SKM-1 treated with dmso at 0.1 percent for 144 hours (cell line): ENCODE measurements around the gene TTBK1.

Experiments used
- DNase-seq: peaks from one replicate; lab custom pipeline; 2025; ENCODE audit not compliant: unreplicated experiment; lab: John Stamatoyannopoulos, UW

Gene TTBK1

GRCh38 chr6:43269273-43270007, 26.2 kb downstream of the TTBK1 start:
- DNase-seq: no peak

- DNase-seq: no peak
Observed at GRCh38 chr6:43271103-43271815, 28.0 kb downstream of the TTBK1 start.

GRCh38 chr6:43271944-43272343, 28.7 kb downstream of the TTBK1 start:
- DNase-seq: no peak

- no peak for DNase-seq
Observed at GRCh38 chr6:43273707-43274106, 30.4 kb downstream of the TTBK1 start.

GRCh38 chr6:43274127-43274915, 31.0 kb downstream of the TTBK1 start:
- no peak for DNase-seq

GRCh38 chr6:43274916-43275597, 31.8 kb downstream of the TTBK1 start:
- DNase-seq: no peak

GRCh38 chr6:43275801-43276576, 32.7 kb downstream of the TTBK1 start:
- DNase-seq: no peak

- DNase-seq: no peak
Observed at GRCh38 chr6:43276577-43277305, 33.5 kb downstream of the TTBK1 start.

- DNase-seq: no peak
Observed at GRCh38 chr6:43277306-43277642, 34.0 kb downstream of the TTBK1 start.

GRCh38 chr6:43277643-43278523, 34.6 kb downstream of the TTBK1 start:
- no peak for DNase-seq

- DNase-seq: no peak
Observed at GRCh38 chr6:43278524-43279078, 35.3 kb downstream of the TTBK1 start.

GRCh38 chr6:43280234-43280633, 37.0 kb downstream of the TTBK1 start:
- no peak for DNase-seq

- DNase-seq: no peak
Observed at GRCh38 chr6:43282060-43282459, 38.8 kb downstream of the TTBK1 start.

- DNase-seq: peak; percentile 38
Observed at GRCh38 chr6:43282636-43283513, 39.6 kb downstream of the TTBK1 start.

GRCh38 chr6:43283514-43283901, 40.2 kb downstream of the TTBK1 start:
- DNase-seq: no peak

GRCh38 chr6:43283905-43284304, 40.6 kb downstream of the TTBK1 start:
- DNase-seq: no peak

- DNase-seq: no peak
Observed at GRCh38 chr6:43284991-43285781, 41.9 kb downstream of the TTBK1 start.
